ENCODE data around the gene REL. TPM values are rescaled to one million over a fixed set of nuclear protein-coding genes. Genes with fewer than 3 reads are reported as not detected.
A peak's percentile ranks its signal among the peaks of the same experiment; 100 is the strongest.

The REL gene
- total and polyA plus RNA-seq, 4 experiments from 2014 or later = 3.8 to 28.0 (median 19.4) TPM

DNA sequence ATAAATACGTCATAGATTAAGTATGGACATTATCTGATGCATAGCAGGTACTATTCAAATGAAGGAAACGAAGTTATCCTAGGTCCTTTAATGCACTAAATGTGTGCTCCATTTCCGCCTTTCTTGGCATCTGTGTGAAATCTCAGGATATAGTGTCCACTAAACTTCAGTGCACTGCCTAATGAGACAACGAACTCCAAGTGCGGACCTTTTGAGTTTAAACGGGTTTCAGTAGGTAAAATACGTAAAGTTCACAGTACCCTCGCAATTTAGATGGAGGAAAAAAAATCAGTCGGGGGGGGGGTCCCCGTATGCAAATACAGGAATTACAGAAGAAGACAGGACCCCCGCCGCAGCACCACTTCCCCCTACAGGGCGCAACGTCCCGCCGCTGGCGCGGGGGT, 729 bp upstream of the REL start:
- no peak for DNase-seq
- H3K9me3 ChIP-seq (ENCODE audit: control insufficient read depth in 1 of 2, low read length in 2 of 2) = no peaks in the 10 kb centered on the region
- intact Hi-C loops (cut with micrococcal nuclease) = loop anchor here (1.0 to 10.0 kb wide), 8 partner anchors 12 to 657 kb away; partner anchors contain the start of genes PAPOLG, USP34 and XPO1
- ChIA-PET POLR2A (ENCODE audit: partially characterized antibody) (interaction anchor here (0.6 to 4.3 kb wide), 15 partner anchors 12 to 973 kb away, joined by 3 to 99 read pairs (median 12); partner anchors contain the start of genes FAM161A, PAPOLG, PEX13 and PUS10), CTCF (ENCODE audit: partially characterized antibody) (interaction anchor here (1.0 to 2.8 kb wide), 6 partner anchors 11 to 84 kb away, joined by 3 to 21 read pairs (median 4); no protein-coding TSS in a partner anchor)
- peak overlapping the region; percentile 91 to 100 (median 99) for H3K27ac Mint-ChIP-seq
- peak overlapping the region; percentile 70 to 96 for H3K4me3 ChIP-seq (ENCODE audit: low read length in 2 of 2)
- peak overlapping the region; percentile 90 to 98 (median 95) for H3K4me3 Mint-ChIP-seq
- H3K4me1 Mint-ChIP-seq = peaks cover 9 to 35% (median 25%) of the 10 kb centered on the region in 4 donors
- no peaks in the 10 kb centered on the region for H3K27me3 Mint-ChIP-seq
- H3K4me1 ChIP-seq (ENCODE audit: insufficient read depth, low read length) = peaks cover 26% of the 10 kb centered on the region
- peaks cover 0 to 1% (median 0%) of the 10 kb centered on the region in 8 donors for H3K9me3 Mint-ChIP-seq
- no peaks in the 10 kb centered on the region for H3K27me3 ChIP-seq (ENCODE audit: insufficient read depth, low read length)
- peaks cover 0 to 23% of the 10 kb centered on the region in 2 donors for H3K36me3 Mint-ChIP-seq
- peak overlapping the region; percentile 100 for H3K27ac ChIP-seq (ENCODE audit: low read depth, low read length)
- no peaks in the 10 kb centered on the region for H3K36me3 ChIP-seq (ENCODE audit: insufficient read depth, low read length)

DNA sequence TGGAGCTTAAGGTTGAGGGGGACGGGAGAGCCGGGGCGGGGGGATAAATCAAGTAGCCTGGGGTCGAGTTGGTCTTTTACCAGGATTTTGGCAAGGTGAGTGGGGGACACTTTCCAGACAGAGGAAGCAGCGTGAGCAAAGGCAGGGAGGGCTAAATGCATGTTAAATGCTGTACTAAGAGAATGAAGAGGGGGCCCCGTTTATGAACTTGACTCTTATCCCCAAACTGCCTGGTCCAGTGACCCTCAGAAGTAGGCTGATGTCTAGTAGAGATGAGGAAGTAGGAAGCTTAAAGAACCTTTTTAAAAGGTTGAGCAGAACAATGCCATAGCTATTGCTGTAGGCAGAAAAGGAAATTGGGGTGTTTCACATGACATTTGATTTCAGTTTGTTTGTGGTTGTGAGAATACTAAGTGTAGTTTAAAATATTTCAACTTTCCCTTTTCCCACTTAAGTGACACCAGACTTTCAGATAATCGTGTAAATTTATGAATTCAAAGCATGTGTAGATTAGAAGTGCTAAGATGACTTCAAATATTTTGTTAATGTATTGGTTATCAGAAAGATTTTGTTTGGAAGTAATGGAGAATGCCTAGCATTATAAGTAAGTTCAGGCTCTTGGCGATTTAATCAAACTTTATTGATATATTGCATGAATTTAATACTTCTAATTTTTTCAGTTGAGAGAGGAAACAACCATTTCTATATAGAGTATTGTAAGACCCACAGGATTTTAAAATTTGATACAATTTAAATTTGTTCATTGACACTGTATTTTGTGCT, 1.8 kb downstream of the REL start:
- Histone ChIP-seq H3K36me3 (ENCODE audit: insufficient read depth, low read length) (no peaks in the 10 kb centered on the region), H3K27ac (ENCODE audit: low read depth, low read length) (peak overlapping the region; percentile 100), H3K4me1 (ENCODE audit: insufficient read depth, low read length) (peaks cover 48% of the 10 kb centered on the region), H3K27me3 (ENCODE audit: insufficient read depth, low read length) (no peaks in the 10 kb centered on the region), H3K9me3 (ENCODE audit: control insufficient read depth in 1 of 2, low read length in 2 of 2) (no peaks in the 10 kb centered on the region), H3K4me3 (ENCODE audit: low read length in 2 of 2) (peak overlapping the region; percentile 85 to 96)
- H3K4me1 Mint-ChIP-seq = peaks cover 21 to 51% (median 39%) of the 10 kb centered on the region in 4 donors
- peaks cover 0 to 24% of the 10 kb centered on the region in 2 donors for H3K36me3 Mint-ChIP-seq
- ChIA-PET CTCF (ENCODE audit: partially characterized antibody) (interaction anchor here (1.0 to 2.8 kb wide), 10 partner anchors 8 to 137 kb away, joined by 3 to 21 read pairs (median 5); no protein-coding TSS in a partner anchor), POLR2A (ENCODE audit: partially characterized antibody) (interaction anchor here (0.5 to 4.3 kb wide), 19 partner anchors 14 to 655 kb away, joined by 3 to 99 read pairs (median 7); partner anchors contain the start of genes PAPOLG, PEX13, PUS10 and XPO1)
- H3K27me3 Mint-ChIP-seq = no peaks in the 10 kb centered on the region
- intact Hi-C loops (cut with micrococcal nuclease) = loop anchor here (1.0 to 10.0 kb wide), 6 partner anchors 8 to 654 kb away; partner anchors contain the start of genes PEX13, USP34 and XPO1
- H3K4me3 Mint-ChIP-seq = peak overlapping the region; percentile 92 to 100 (median 95)
- peaks cover 0 to 1% (median 0%) of the 10 kb centered on the region in 8 donors for H3K9me3 Mint-ChIP-seq
- DNase-seq = peak in 4 of 5 donors; percentile 30 to 37 (median 32)
- H3K27ac Mint-ChIP-seq = peak overlapping the region; percentile 91 to 100 (median 99)

DNA sequence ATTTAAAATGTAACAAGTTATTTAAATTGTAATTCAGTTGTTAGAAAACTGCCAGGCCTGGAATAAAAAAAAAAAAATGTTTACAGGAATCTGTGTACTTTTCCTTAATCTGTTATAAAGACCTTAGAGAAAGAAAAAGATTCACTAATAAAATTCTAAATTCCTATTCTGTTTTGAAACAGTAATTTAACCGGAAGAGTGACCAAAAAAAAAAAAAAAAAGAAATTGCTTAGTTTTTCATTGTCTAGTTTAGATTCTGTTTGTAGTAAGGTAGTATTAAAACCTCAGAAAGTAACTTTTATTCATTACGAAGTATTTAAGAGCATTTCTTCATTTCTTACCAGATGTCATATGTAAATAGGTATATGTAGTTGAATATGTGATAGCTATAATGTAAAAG, 2.5 kb downstream of the REL start:
- Histone ChIP-seq H3K4me1 (ENCODE audit: insufficient read depth, low read length) (peaks cover 50% of the 10 kb centered on the region), H3K4me3 (ENCODE audit: low read length in 2 of 2) (no peak overlapping the region), H3K27ac (ENCODE audit: low read depth, low read length) (peak overlapping the region; percentile 100), H3K27me3 (ENCODE audit: insufficient read depth, low read length) (no peaks in the 10 kb centered on the region), H3K9me3 (ENCODE audit: control insufficient read depth in 1 of 2, low read length in 2 of 2) (no peaks in the 10 kb centered on the region), H3K36me3 (ENCODE audit: insufficient read depth, low read length) (no peaks in the 10 kb centered on the region)
- peak overlapping the region; percentile 92 to 100 (median 95) for H3K4me3 Mint-ChIP-seq
- intact Hi-C loops (cut with micrococcal nuclease) = loop anchor here (2.0 to 10.0 kb wide), 5 partner anchors 113 to 653 kb away; partner anchors contain the start of genes PEX13, USP34 and XPO1
- POLR2A ChIA-PET (ENCODE audit: partially characterized antibody) = interaction anchor here (0.9 to 2.1 kb wide), 3 partner anchors 16 to 134 kb away, joined by 3 to 7 read pairs (median 3); partner anchors contain the start of genes PEX13 and PUS10
- peaks cover 0 to 1% (median 0%) of the 10 kb centered on the region in 8 donors for H3K9me3 Mint-ChIP-seq
- DNase-seq = no peak
- H3K36me3 Mint-ChIP-seq = peaks cover 0 to 29% of the 10 kb centered on the region in 2 donors
- peaks cover 26 to 58% (median 43%) of the 10 kb centered on the region in 4 donors for H3K4me1 Mint-ChIP-seq
- peak overlapping the region; percentile 84 to 100 (median 98) for H3K27ac Mint-ChIP-seq
- CTCF ChIA-PET (ENCODE audit: partially characterized antibody) = interaction anchor here (1.2 kb wide), 1 partner anchor 66 kb away, joined by 3 read pairs; no protein-coding TSS in a partner anchor
- no peaks in the 10 kb centered on the region for H3K27me3 Mint-ChIP-seq

DNA sequence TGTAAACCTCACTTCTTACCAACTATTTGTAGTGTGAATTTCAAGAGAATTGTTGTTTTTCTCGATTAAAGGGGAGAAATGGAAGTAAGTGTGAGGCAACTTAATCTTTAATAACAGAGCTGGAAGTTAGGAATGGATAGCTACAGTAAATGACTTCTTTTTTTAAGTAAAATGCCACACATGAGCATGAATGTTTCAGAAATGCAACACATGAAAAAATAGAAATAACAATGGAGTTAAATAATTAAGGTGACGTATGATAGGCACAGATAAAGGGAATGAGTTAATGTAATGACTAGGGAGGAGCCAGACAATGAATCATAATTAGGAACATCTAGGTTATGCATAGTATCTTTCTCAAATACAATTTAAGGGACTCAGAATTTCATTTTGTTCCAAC, 3.4 kb downstream of the REL start:
- POLR2A ChIA-PET (ENCODE audit: partially characterized antibody) = interaction anchor here (0.9 to 2.1 kb wide), 4 partner anchors 16 to 133 kb away, joined by 3 to 7 read pairs (median 3); partner anchors contain the start of genes PAPOLG, PEX13 and PUS10
- Histone ChIP-seq H3K27ac (ENCODE audit: low read depth, low read length) (peak overlapping the region; percentile 100), H3K4me1 (ENCODE audit: insufficient read depth, low read length) (peaks cover 52% of the 10 kb centered on the region), H3K36me3 (ENCODE audit: insufficient read depth, low read length) (no peaks in the 10 kb centered on the region), H3K9me3 (ENCODE audit: control insufficient read depth in 1 of 2, low read length in 2 of 2) (no peaks in the 10 kb centered on the region), H3K27me3 (ENCODE audit: insufficient read depth, low read length) (no peaks in the 10 kb centered on the region), H3K4me3 (ENCODE audit: low read length in 2 of 2) (peak overlapping the region in 1 of 2 donors; percentile 22)
- H3K36me3 Mint-ChIP-seq = peaks cover 3 to 35% of the 10 kb centered on the region in 2 donors
- intact Hi-C loops (cut with micrococcal nuclease) = loop anchor here (5.0 to 10.0 kb wide), 4 partner anchors 113 to 653 kb away; partner anchors contain the start of genes USP34 and XPO1
- H3K27me3 Mint-ChIP-seq = no peaks in the 10 kb centered on the region
- peak overlapping the region; percentile 53 to 82 (median 68) for H3K4me3 Mint-ChIP-seq
- peaks cover 0 to 1% (median 0%) of the 10 kb centered on the region in 8 donors for H3K9me3 Mint-ChIP-seq
- H3K27ac Mint-ChIP-seq = peak overlapping the region; percentile 30 to 80 (median 65)
- no peak for DNase-seq
- peaks cover 30 to 66% (median 48%) of the 10 kb centered on the region in 4 donors for H3K4me1 Mint-ChIP-seq
- CTCF ChIA-PET (ENCODE audit: partially characterized antibody) = interaction anchor here (1.2 kb wide), 1 partner anchor 67 kb away, joined by 3 read pairs; no protein-coding TSS in a partner anchor

DNA sequence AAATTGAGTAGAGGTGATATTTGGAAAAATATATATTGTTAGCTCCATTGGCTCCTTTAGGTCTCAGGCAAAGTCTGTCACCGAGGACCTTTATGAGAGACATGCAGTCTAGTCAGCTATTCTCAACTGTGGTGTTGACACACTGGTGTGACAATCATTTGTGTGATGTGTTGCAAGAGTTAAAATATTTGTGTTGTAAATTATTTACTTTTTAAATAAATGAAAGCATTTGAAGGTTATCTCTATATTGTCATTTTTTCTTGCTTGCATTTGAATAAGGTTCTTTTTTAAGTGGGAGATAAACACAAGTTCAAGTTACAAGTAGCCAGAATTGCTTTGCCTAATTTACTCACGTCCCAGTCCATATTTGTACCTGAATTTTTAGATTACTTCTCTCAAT, 4.3 kb downstream of the REL start:
- no peak for DNase-seq
- H3K27me3 ChIP-seq (ENCODE audit: insufficient read depth, low read length) = no peaks in the 10 kb centered on the region
- peak overlapping the region; percentile 37 to 83 (median 75) for H3K4me3 Mint-ChIP-seq
- peaks cover 9 to 39% of the 10 kb centered on the region in 2 donors for H3K36me3 Mint-ChIP-seq
- H3K27ac Mint-ChIP-seq = peak overlapping the region; percentile 22 to 89 (median 65)
- H3K9me3 ChIP-seq (ENCODE audit: control insufficient read depth in 1 of 2, low read length in 2 of 2) = no peaks in the 10 kb centered on the region
- H3K4me3 ChIP-seq (ENCODE audit: low read length in 2 of 2) = no peak overlapping the region
- intact Hi-C loops (cut with micrococcal nuclease) = loop anchor here (10.0 kb wide), 1 partner anchor 289 kb away; no protein-coding TSS in a partner anchor
- no peaks in the 10 kb centered on the region for H3K36me3 ChIP-seq (ENCODE audit: insufficient read depth, low read length)
- H3K27me3 Mint-ChIP-seq = no peaks in the 10 kb centered on the region
- H3K4me1 Mint-ChIP-seq = peaks cover 35 to 70% (median 53%) of the 10 kb centered on the region in 4 donors
- peaks cover 48% of the 10 kb centered on the region for H3K4me1 ChIP-seq (ENCODE audit: insufficient read depth, low read length)
- H3K9me3 Mint-ChIP-seq = peaks cover 0 to 1% (median 0%) of the 10 kb centered on the region in 8 donors
- peak overlapping the region; percentile 100 for H3K27ac ChIP-seq (ENCODE audit: low read depth, low read length)
- CTCF ChIA-PET (ENCODE audit: partially characterized antibody) = no interaction called here
- POLR2A ChIA-PET (ENCODE audit: partially characterized antibody) = interaction anchor here (1.2 to 2.1 kb wide), 2 partner anchors 17 to 130 kb away, joined by 3 to 7 read pairs; partner anchors contain the start of gene PAPOLG

DNA sequence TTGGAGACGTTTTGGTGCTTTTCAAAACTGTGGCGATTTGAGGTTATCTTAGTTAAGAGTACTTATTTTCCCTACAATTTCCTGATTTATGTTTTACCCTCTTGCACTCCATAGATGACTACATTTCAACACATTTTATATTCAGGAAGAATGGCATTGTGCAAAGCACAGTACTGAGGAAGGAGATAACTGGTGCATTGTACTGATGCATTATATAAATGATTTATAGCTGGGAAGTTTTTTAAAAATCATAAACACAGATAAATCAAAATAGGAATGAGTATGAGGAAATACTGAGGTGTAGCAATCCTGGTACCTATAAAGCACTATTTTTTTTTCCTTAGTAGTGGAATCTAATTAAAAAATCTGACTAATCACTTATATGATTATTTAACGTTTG, 5.6 kb downstream of the REL start:
- Histone ChIP-seq H3K36me3 (ENCODE audit: insufficient read depth, low read length) (no peaks in the 10 kb centered on the region), H3K27me3 (ENCODE audit: insufficient read depth, low read length) (no peaks in the 10 kb centered on the region), H3K9me3 (ENCODE audit: control insufficient read depth in 1 of 2, low read length in 2 of 2) (no peaks in the 10 kb centered on the region), H3K4me1 (ENCODE audit: insufficient read depth, low read length) (peaks cover 59% of the 10 kb centered on the region), H3K27ac (ENCODE audit: low read depth, low read length) (no peak overlapping the region), H3K4me3 (ENCODE audit: low read length in 2 of 2) (no peak overlapping the region)
- no peak for DNase-seq
- H3K27me3 Mint-ChIP-seq = no peaks in the 10 kb centered on the region
- peaks cover 0 to 1% (median 0%) of the 10 kb centered on the region in 8 donors for H3K9me3 Mint-ChIP-seq
- peak overlapping the region in 1 of 7 donors; percentile 50 for H3K27ac Mint-ChIP-seq
- peaks cover 43 to 81% (median 61%) of the 10 kb centered on the region in 4 donors for H3K4me1 Mint-ChIP-seq
- H3K4me3 Mint-ChIP-seq = peak overlapping the region in 3 of 8 donors; percentile 9 to 62 (median 31)
- ChIA-PET POLR2A (ENCODE audit: partially characterized antibody) (interaction anchor here (0.8 kb wide), 1 partner anchor 77 kb away, joined by 3 read pairs; no protein-coding TSS in a partner anchor), CTCF (ENCODE audit: partially characterized antibody) (interaction anchor here (0.8 to 1.5 kb wide), 2 partner anchors 82 to 112 kb away, joined by 4 read pairs; no protein-coding TSS in a partner anchor)
- intact Hi-C loops (cut with micrococcal nuclease) = loop anchor here (10.0 kb wide), 1 partner anchor 288 kb away; no protein-coding TSS in a partner anchor
- H3K36me3 Mint-ChIP-seq = peaks cover 17 to 39% of the 10 kb centered on the region in 2 donors

All from CD4-positive, alpha-beta memory T cell (primary cell).